ENCODE data around the gene SLC45A1.

Gene SLC45A1

DNA sequence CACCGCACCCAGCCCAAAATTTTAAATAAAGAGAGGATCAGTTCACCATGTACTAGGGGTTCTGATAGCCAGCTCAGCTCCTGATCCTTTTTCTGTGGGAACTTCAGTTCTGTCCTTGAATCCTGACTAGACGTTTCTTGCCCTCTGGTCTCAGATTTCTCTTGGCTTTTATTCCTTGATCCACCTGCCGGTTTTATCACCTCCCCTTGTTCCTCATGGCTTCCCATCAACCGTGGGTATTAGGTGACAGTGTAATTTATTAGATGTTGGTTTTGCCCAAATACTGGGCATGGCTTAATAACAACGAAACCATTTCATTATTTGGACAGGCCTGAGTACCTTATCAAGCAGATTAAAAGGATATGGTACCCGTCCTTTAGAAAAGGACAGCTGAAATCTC is 22.5 kb downstream of the SLC45A1 start:
- TF ChIP-seq POLR2AphosphoS5 (IDR thresholded peaks at IDR 0.05; ENCODE audit: low read depth, low read length) (no peak), FOXP2 (optimal IDR thresholded peaks at IDR 0.05; ENCODE audit: borderline replicate concordance, extremely low read depth, extremely low read length, insufficient read depth) (no peak), TAF1 (IDR thresholded peaks at IDR 0.05; ENCODE audit: borderline replicate concordance, insufficient read depth, low read length) (no peak), SIN3A (IDR thresholded peaks at IDR 0.05; ENCODE audit: borderline replicate concordance, insufficient read depth, low read length) (no peak)
- TF ChIP-seq, protein P1, sequence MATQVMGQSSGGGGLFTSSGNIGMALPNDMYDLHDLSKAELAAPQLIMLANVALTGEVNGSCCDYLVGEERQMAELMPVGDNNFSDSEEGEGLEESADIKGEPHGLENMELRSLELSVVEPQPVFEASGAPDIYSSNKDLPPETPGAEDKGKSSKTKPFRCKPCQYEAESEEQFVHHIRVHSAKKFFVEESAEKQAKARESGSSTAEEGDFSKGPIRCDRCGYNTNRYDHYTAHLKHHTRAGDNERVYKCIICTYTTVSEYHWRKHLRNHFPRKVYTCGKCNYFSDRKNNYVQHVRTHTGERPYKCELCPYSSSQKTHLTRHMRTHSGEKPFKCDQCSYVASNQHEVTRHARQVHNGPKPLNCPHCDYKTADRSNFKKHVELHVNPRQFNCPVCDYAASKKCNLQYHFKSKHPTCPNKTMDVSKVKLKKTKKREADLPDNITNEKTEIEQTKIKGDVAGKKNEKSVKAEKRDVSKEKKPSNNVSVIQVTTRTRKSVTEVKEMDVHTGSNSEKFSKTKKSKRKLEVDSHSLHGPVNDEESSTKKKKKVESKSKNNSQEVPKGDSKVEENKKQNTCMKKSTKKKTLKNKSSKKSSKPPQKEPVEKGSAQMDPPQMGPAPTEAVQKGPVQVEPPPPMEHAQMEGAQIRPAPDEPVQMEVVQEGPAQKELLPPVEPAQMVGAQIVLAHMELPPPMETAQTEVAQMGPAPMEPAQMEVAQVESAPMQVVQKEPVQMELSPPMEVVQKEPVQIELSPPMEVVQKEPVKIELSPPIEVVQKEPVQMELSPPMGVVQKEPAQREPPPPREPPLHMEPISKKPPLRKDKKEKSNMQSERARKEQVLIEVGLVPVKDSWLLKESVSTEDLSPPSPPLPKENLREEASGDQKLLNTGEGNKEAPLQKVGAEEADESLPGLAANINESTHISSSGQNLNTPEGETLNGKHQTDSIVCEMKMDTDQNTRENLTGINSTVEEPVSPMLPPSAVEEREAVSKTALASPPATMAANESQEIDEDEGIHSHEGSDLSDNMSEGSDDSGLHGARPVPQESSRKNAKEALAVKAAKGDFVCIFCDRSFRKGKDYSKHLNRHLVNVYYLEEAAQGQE (IDR thresholded peaks at IDR 0.05; ENCODE audit: insufficient read depth in 1 of 2, low read depth in 2 of 2, low read length in 2 of 2) = no peak

- TF ChIP-seq POLR2AphosphoS5 (IDR thresholded peaks at IDR 0.05; ENCODE audit: low read depth, low read length) = no peak
- TF ChIP-seq FOXP2 (optimal IDR thresholded peaks at IDR 0.05; ENCODE audit: borderline replicate concordance, extremely low read depth, extremely low read length, insufficient read depth) = no peak
- no peak for TF ChIP-seq TAF1 (IDR thresholded peaks at IDR 0.05; ENCODE audit: borderline replicate concordance, insufficient read depth, low read length)
- TF ChIP-seq, protein P1 (IDR thresholded peaks at IDR 0.05; ENCODE audit: insufficient read depth in 1 of 2, low read depth in 2 of 2, low read length in 2 of 2) = no peak
- no peak for TF ChIP-seq SIN3A (IDR thresholded peaks at IDR 0.05; ENCODE audit: borderline replicate concordance, insufficient read depth, low read length)
These were observed 24.4 kb downstream of the SLC45A1 start for GRCh38 chr1:8342325-8342724.

GRCh38 chr1:8343044-8343443 is 25.1 kb downstream of the SLC45A1 start:
- no peak for TF ChIP-seq FOXP2 (optimal IDR thresholded peaks at IDR 0.05; ENCODE audit: borderline replicate concordance, extremely low read depth, extremely low read length, insufficient read depth)
- TF ChIP-seq, protein P1 (IDR thresholded peaks at IDR 0.05; ENCODE audit: insufficient read depth in 1 of 2, low read depth in 2 of 2, low read length in 2 of 2) = no peak
- no peak for TF ChIP-seq POLR2AphosphoS5 (IDR thresholded peaks at IDR 0.05; ENCODE audit: low read depth, low read length)
- no peak for TF ChIP-seq TAF1 (IDR thresholded peaks at IDR 0.05; ENCODE audit: borderline replicate concordance, insufficient read depth, low read length)
- TF ChIP-seq SIN3A (IDR thresholded peaks at IDR 0.05; ENCODE audit: borderline replicate concordance, insufficient read depth, low read length) = no peak

GRCh38 chr1:8343464-8344001 is 25.6 kb downstream of the SLC45A1 start:
- TF ChIP-seq POLR2AphosphoS5 (IDR thresholded peaks at IDR 0.05; ENCODE audit: low read depth, low read length) = no peak
- TF ChIP-seq SIN3A (IDR thresholded peaks at IDR 0.05; ENCODE audit: borderline replicate concordance, insufficient read depth, low read length) = no peak
- no peak for TF ChIP-seq TAF1 (IDR thresholded peaks at IDR 0.05; ENCODE audit: borderline replicate concordance, insufficient read depth, low read length)
- TF ChIP-seq FOXP2 (optimal IDR thresholded peaks at IDR 0.05; ENCODE audit: borderline replicate concordance, extremely low read depth, extremely low read length, insufficient read depth) = no peak
- TF ChIP-seq, protein P1 (IDR thresholded peaks at IDR 0.05; ENCODE audit: insufficient read depth in 1 of 2, low read depth in 2 of 2, low read length in 2 of 2) = no peak

Measured in PFSK-1 (cell line).